GM12878 (cell line): ENCODE measurements around the gene RNF149. TPM values are rescaled to one million over a fixed set of nuclear protein-coding genes. Genes with fewer than 3 reads are reported as not detected.

Source experiments
- ATAC-seq: fragments of 200-7000 bp; cut with Tn5 transposase; 3 replicates; pipeline ENCODE4 v1.9.1; 2020; ENCODE audit warnings: mild to moderate bottlenecking, moderate library complexity
- BruUV-seq: library from RNA; stranded (reverse); fragments of 400-500 nt; replicated peaks from 2 replicates; lab custom pipeline; 2021; lab: Mats Ljungman, UMichigan
- CTCF ChIA-PET: fragments of 300-600 bp; sonication (Branson Sonifier 250); formaldehyde crosslinking; extraction: SDS; loops from one replicate; lab custom pipeline; 2021; ENCODE audit warnings: inconsistent platforms; lab: Yijun Ruan, JAX
- POLR2A ChIA-PET: fragments of 350-600 bp; formaldehyde crosslinking; extraction: SDS; loops from one replicate; lab custom pipeline; 2021; ENCODE audit warnings: inconsistent platforms; lab: Charles Lee
- RAD21 ChIA-PET: fragments of 300-600 bp; sonication (Branson Sonifier 250); formaldehyde crosslinking; loops from one replicate; lab custom pipeline; 2023; ENCODE audit warnings: antibody characterized with exemption; ENCODE audit not compliant: unreplicated experiment; lab: Charles Lee
- SMC1A ChIA-PET: fragments of 300-600 bp; sonication (Branson Sonifier 250); formaldehyde crosslinking; loops from one replicate; lab custom pipeline; 2023; ENCODE audit not compliant: unreplicated experiment, uncharacterized antibody; lab: Charles Lee
- DNase-seq: peaks from one replicate; pipeline ENCODE4 v3.0.0-alpha.2; 2011; ENCODE audit warnings: low read depth, low spot score
- FAIRE-seq: peaks from 3 replicates; lab custom pipeline; 2011; peaks lifted over from hg19 to GRCh38; lab: Jason Lieb, UNC
- H2AFZ ChIP-seq: 2 replicates; pipeline ENCODE4 v1.6.0; 2011; ENCODE audit warnings: low read depth, low read length, control low read depth; ENCODE audit not compliant: control insufficient read depth
- H3K27ac ChIP-seq: 2 replicates; pipeline ENCODE4 v1.5.1; 2011; ENCODE audit warnings: control low read depth; ENCODE audit not compliant: control insufficient read depth, insufficient read depth
- H3K27me3 ChIP-seq, 2 experiments: replicated peaks in 1 of 2; 2 replicates each; pipeline versions ENCODE4 v1.6.0 to v1.6.1; 2011; ENCODE audit warnings: low read length in 1 of 2; ENCODE audit not compliant: control insufficient read depth in 2 of 2, insufficient read depth in 2 of 2
- H3K36me3 ChIP-seq, 2 experiments: 2 replicates each; pipeline ENCODE4 v1.5.1; 2011; ENCODE audit warnings: low read length in 1 of 2; ENCODE audit not compliant: control insufficient read depth in 2 of 2, insufficient read depth in 2 of 2
- H3K4me1 ChIP-seq: 2 replicates; pipeline ENCODE4 v1.6.1; 2011; ENCODE audit warnings: mild to moderate bottlenecking, low read length, moderate library complexity, mixed read lengths; ENCODE audit not compliant: control insufficient read depth, insufficient read depth
- H3K4me2 ChIP-seq: 2 replicates; pipeline ENCODE4 v1.6.0; 2011; ENCODE audit warnings: control low read depth; ENCODE audit not compliant: control insufficient read depth, insufficient read depth
- H3K4me3 ChIP-seq: fragments of 200-600 bp; sonication (generic); 2 replicates; pipeline ENCODE4 v1.5.1; 2016
- H3K79me2 ChIP-seq: 2 replicates; pipeline ENCODE4 v1.6.0; 2011; ENCODE audit warnings: low read length; ENCODE audit not compliant: control insufficient read depth, insufficient read depth
- H3K9ac ChIP-seq: 2 replicates; pipeline ENCODE4 v1.8.0; 2011; ENCODE audit warnings: low read length, control low read depth, mixed read lengths; ENCODE audit not compliant: control insufficient read depth, insufficient read depth
- H3K9me3 ChIP-seq: replicated peaks from 3 replicates; pipeline ENCODE4 v1.5.1; 2011; ENCODE audit warnings: mild to moderate bottlenecking, low read length; ENCODE audit not compliant: control insufficient read depth, insufficient read depth
- H4K20me1 ChIP-seq: 2 replicates; pipeline ENCODE4 v1.6.0; 2011; ENCODE audit not compliant: control insufficient read depth, insufficient read depth
- CHD2 ChIP-seq: IDR thresholded peaks from 2 replicates; pipeline ENCODE4 v1.6.1; 2011; ENCODE audit warnings: low read depth, low read length, improper control_type of control experiment, borderline replicate concordance
- CREB1 ChIP-seq: IDR thresholded peaks from 2 replicates; pipeline ENCODE4 v1.6.1; 2012; ENCODE audit warnings: low read depth, mild to moderate bottlenecking, inconsistent platforms
- EP300 ChIP-seq, 2 experiments: fragments of 150-350 bp in 1 of 2; IDR thresholded peaks; 2 replicates each; pipeline ENCODE4 v1.6.1; 2011 to 2012; ENCODE audit warnings: low read depth in 2 of 2, low read length in 2 of 2, borderline replicate concordance in 1 of 2, improper control_type of control experiment in 1 of 2, inconsistent platforms in 1 of 2; ENCODE audit not compliant: control insufficient read depth in 1 of 2
- IKZF1 ChIP-seq: fragments of 450-650 bp; conservative IDR thresholded peaks from 2 replicates; pipeline ENCODE4 v1.6.1; 2017; ENCODE audit warnings: antibody characterized with exemption, mild to moderate bottlenecking
- IRF4 ChIP-seq: IDR thresholded peaks from 2 replicates; pipeline ENCODE4 v1.6.1; 2011; ENCODE audit warnings: low read depth, low read length
- NR2C2 ChIP-seq: IDR thresholded peaks from 2 replicates; pipeline ENCODE4 v1.6.1; 2011; ENCODE audit warnings: borderline replicate concordance, low read depth; ENCODE audit not compliant: control insufficient read depth, insufficient read length
- PAX5 ChIP-seq: IDR thresholded peaks from 2 replicates; pipeline ENCODE4 v1.6.1; 2011; ENCODE audit warnings: low read depth, low read length, borderline replicate concordance
- SMAD5 ChIP-seq: IDR thresholded peaks from 2 replicates; pipeline ENCODE4 v1.6.1; 2016; ENCODE audit warnings: antibody characterized with exemption, low read depth
- SP1 ChIP-seq: IDR thresholded peaks from one replicate; pipeline ENCODE4 v1.6.1; 2011; ENCODE audit warnings: low read depth, low read length
- SRF ChIP-seq, 2 experiments: IDR thresholded peaks; 2 replicates each; pipeline ENCODE4 v1.6.1; 2011; ENCODE audit warnings: low read depth in 2 of 2, low read length in 2 of 2, mild to moderate bottlenecking in 1 of 2, moderate library complexity in 1 of 2
- SUZ12 ChIP-seq: fragments of 200-600 bp; sonication (generic); IDR thresholded peaks from one replicate; pipeline ENCODE4 v1.6.1; 2018; ENCODE audit warnings: antibody characterized with exemption, mild to moderate bottlenecking; ENCODE audit not compliant: unreplicated experiment
- TAF1 ChIP-seq: IDR thresholded peaks from 2 replicates; pipeline ENCODE4 v1.6.1; 2011; ENCODE audit warnings: mild to moderate bottlenecking, low read depth, low read length, borderline replicate concordance
- WGBS: methylation state at CpG from one replicate; pipeline ENCODE4 v1.1.6; 2016; ENCODE audit warnings: low lambda C conversion rate; ENCODE audit not compliant: insufficient replicate concordance, insufficient coverage; ENCODE audit errors: missing lambda C conversion rate; 5-methylcytosine and 5-hydroxymethylcytosine counted together
- in situ Hi-C: fragments of 300-500 bp; cut with MboI; formaldehyde crosslinking; loops from 9 replicates; pipeline ENCODE4 v1.14.3; 2018; ENCODE audit warnings: mixed read lengths
- intact Hi-C: fragments of 100-400 bp; cut with micrococcal nuclease; formaldehyde crosslinking; loops from one replicate; pipeline ENCODE4 v1.14.2; 2022; ENCODE audit not compliant: unreplicated experiment
- polyA plus RNA-seq, 11 experiments: library from polyadenylated mRNA; depleted of rRNA in 4 of 11; unstranded in 6 of 11; stranded (reverse) in 5 of 11; fragments of >200 nt; fragmentation: Nextera tagmentation in 4 of 11; fragmentation: Illumina TruSeq in 1 of 11; extraction: Ambion mirVana in 4 of 11; extraction: Trizol in 1 of 11; gene quantifications; 1 replicate in 1 of 11; 2 replicates in 10 of 11; pipeline versions ENCODE4 v1.2.1 to v1.2.3, GENCODE V29; 2011 to 2016; ENCODE audit warnings: inconsistent platforms in 2 of 11, missing spikeins in 2 of 11, low read depth in 1 of 11
- total RNA-seq, 4 experiments: library from RNA; depleted of rRNA in 3 of 4; stranded (reverse); fragments of >200 nt in 3 of 4; fragmentation: Illumina TruSeq in 1 of 4; extraction: Trizol in 1 of 4; gene quantifications; 2 replicates each; pipeline versions ENCODE4 v1.2.1 to v1.2.3, GENCODE V29; 2013 to 2021
- TF ChIP-seq, protein P1 (sequence below): IDR thresholded peaks from 2 replicates; pipeline ENCODE4 v1.6.1; 2012; ENCODE audit warnings: low read depth, low read length, improper control_type of control experiment
- TF ChIP-seq, protein P2 (sequence below): IDR thresholded peaks from 2 replicates; pipeline ENCODE4 v1.6.1; 2011; ENCODE audit warnings: borderline replicate concordance, low read depth, mild to moderate bottlenecking, moderate library complexity, mixed read lengths, low read length; ENCODE audit not compliant: insufficient read depth; ENCODE audit errors: extremely low read length

The RNF149 gene
- total and polyA plus RNA-seq, 10 of the 15 experiments (the other 5 are each of a cell fraction or from before 2014, with no cell fraction given) = 5.2 to 38.4 (median 16.3) TPM

GRCh38 chr2:101332885-101333766 is 24.6 kb upstream of the RNF149 start:
- Histone ChIP-seq H3K79me2 (no peaks in the 10 kb centered on the region), H3K4me3 (no peak overlapping the region), H3K9me3 (no peaks in the 10 kb centered on the region; the same call in 2 of the 3 replicates), H3K27ac (no peak overlapping the region), H3K36me3 (no peaks in the 10 kb centered on the region), H3K4me1 (no peaks in the 10 kb centered on the region; the same call in 1 of the 2 replicates), H3K9ac (no peak overlapping the region), H3K27me3 (peaks cover 0 to 3% of the 10 kb centered on the region in 2 experiments; a peak in 2 of 4 replicates), H3K4me2 (no peak overlapping the region), H4K20me1 (no peaks in the 10 kb centered on the region), H2AFZ (no peak overlapping the region)
- BruUV-seq = no TSS peak
- WGBS = 53% methylated on average over 5 of the region's 5 CpGs
- ChIA-PET RAD21 (no interaction called here), SMC1A (interaction anchor here (0.6 to 1.7 kb wide), 3 partner anchors 9 to 1110 kb away, joined by 3 to 7 read pairs (median 3); no protein-coding TSS in a partner anchor), CTCF (interaction anchor here (0.6 to 1.3 kb wide), 5 partner anchors 9 to 438 kb away, joined by 3 to 7 read pairs (median 3); no protein-coding TSS in a partner anchor), POLR2A (interaction anchor here (0.7 kb wide), 1 partner anchor 290 kb away, joined by 6 read pairs; no protein-coding TSS in a partner anchor)
- no peak for TF ChIP-seq CREB1
- no peak for TF ChIP-seq IRF4
- TF ChIP-seq, protein P1, sequence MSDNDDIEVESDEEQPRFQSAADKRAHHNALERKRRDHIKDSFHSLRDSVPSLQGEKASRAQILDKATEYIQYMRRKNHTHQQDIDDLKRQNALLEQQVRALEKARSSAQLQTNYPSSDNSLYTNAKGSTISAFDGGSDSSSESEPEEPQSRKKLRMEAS = no peak
- TF ChIP-seq SUZ12 = no peak
- no peak for TF ChIP-seq CHD2
- TF ChIP-seq PAX5 = no peak
- TF ChIP-seq SMAD5 = no peak
- TF ChIP-seq, protein P2, sequence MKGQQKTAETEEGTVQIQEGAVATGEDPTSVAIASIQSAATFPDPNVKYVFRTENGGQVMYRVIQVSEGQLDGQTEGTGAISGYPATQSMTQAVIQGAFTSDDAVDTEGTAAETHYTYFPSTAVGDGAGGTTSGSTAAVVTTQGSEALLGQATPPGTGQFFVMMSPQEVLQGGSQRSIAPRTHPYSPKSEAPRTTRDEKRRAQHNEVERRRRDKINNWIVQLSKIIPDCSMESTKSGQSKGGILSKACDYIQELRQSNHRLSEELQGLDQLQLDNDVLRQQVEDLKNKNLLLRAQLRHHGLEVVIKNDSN = no peak
- no peak for TF ChIP-seq IKZF1
- no peak for TF ChIP-seq NR2C2
- no peak for TF ChIP-seq TAF1
- TF ChIP-seq SP1 = no peak
- TF ChIP-seq SRF (IDR thresholded peaks at IDR 0.05; ENCODE audit: low read depth in 2 of 2, low read length in 2 of 2) = no peak
- TF ChIP-seq EP300 (IDR thresholded peaks at IDR 0.05; ENCODE audit: borderline replicate concordance in 1 of 2, control insufficient read depth in 1 of 2, low read depth in 2 of 2, low read length in 2 of 2) = no peak
- ATAC-seq (no peak), DNase-seq (no peak), FAIRE-seq (no peak)
- intact Hi-C loops (no loop called here), in situ Hi-C loops (no loop called here)
